LNCaP clone FGC (cell line): ENCODE measurements around the gene EXOSC10.
"Not testable (repeated sequence)": the region's sequence is repeated elsewhere in the genome, so short reads cannot be mapped to it uniquely, and the experiment has no call there.

ENCODE experiments used
- DNase-seq: peaks from one replicate; pipeline ENCODE4 v3.0.0-alpha.2; 2011; ENCODE audit warnings: low read depth
- H3K4me3 ChIP-seq: 2 replicates; pipeline ENCODE4 v1.5.1; 2011; ENCODE audit warnings: mild to moderate bottlenecking, low read depth, low read length, control low read depth
- TF ChIP-seq, protein P1 (sequence below): IDR thresholded peaks from 2 replicates; pipeline ENCODE4 v1.5.1; 2012; ENCODE audit warnings: mild to moderate bottlenecking; ENCODE audit not compliant: control insufficient read depth, insufficient read depth; ENCODE audit errors: extremely low read depth

Gene EXOSC10

GRCh38 chr1:11068600-11069473 is 30.8 kb downstream of the EXOSC10 start:
- H3K4me3 ChIP-seq, result no peak overlapping the region
- TF ChIP-seq, protein P1, sequence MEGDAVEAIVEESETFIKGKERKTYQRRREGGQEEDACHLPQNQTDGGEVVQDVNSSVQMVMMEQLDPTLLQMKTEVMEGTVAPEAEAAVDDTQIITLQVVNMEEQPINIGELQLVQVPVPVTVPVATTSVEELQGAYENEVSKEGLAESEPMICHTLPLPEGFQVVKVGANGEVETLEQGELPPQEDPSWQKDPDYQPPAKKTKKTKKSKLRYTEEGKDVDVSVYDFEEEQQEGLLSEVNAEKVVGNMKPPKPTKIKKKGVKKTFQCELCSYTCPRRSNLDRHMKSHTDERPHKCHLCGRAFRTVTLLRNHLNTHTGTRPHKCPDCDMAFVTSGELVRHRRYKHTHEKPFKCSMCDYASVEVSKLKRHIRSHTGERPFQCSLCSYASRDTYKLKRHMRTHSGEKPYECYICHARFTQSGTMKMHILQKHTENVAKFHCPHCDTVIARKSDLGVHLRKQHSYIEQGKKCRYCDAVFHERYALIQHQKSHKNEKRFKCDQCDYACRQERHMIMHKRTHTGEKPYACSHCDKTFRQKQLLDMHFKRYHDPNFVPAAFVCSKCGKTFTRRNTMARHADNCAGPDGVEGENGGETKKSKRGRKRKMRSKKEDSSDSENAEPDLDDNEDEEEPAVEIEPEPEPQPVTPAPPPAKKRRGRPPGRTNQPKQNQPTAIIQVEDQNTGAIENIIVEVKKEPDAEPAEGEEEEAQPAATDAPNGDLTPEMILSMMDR, result no peak
- DNase-seq, result no peak

DNA sequence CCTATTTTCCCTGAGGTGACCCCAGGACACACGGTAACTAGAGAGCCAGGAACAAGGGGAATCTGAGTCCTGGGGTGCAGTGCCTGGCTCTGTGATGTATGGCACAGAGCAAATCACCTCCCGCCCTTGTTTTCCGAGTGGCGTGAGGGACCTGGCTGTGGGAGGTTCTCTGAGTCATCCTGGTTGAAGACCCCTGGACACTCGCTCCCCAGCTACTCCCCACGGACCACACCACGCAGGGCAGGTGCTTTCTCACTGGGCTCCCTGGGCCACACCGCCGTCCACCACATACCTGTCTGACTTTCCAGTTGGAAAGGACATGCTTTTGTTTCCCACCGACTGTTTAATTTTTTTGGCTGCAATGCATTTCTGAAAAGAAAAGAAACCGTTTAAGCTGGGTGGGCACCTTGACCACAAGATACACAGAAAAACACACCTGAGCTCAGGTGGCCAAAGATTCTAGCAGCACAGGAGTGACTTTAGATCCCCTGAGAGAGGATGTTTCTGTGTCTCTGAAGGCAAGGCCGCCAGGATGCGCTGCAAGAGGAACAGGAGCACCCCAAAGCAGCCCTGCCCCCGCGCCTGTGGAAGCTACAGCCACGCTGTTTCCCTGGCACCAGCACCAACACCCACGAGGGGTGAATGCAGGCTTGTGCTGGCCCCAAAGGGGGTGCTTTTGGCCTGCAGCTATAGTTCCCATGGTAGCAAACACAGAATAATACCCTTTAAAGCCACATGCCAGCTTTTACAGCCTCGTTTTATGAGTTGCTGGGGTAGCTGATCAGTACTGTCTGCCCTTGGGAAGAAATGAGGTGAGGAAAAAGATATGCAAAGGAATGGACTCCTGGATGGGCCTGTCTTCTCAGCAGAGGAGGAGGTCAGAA is 31.7 kb downstream of the EXOSC10 start:
- no peak overlapping the region for H3K4me3 ChIP-seq
- TF ChIP-seq, protein P1, result no peak
- DNase-seq, result no peak

DNA sequence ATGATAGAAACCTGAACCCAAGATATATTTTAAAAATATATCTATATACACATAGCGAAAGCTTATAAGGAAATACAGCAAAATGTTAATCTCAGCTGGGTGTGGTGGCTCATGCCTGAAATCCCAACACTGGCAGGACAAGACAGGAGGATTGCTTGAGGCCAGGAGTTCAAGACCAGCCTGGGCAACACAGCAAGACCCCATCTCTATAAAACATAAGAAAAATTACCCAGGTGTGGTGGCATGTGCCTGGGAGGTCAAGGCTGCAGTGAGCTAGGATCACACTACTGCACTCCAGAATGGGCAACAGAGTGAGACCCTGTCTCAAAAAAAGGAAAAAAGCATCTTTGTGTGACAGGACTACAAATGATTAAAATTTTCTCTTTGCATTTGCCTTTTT is 33.9 kb downstream of the EXOSC10 start:
- H3K4me3 ChIP-seq, result no peak overlapping the region
- TF ChIP-seq, protein P1, result no peak
- DNase-seq, result no peak

DNA sequence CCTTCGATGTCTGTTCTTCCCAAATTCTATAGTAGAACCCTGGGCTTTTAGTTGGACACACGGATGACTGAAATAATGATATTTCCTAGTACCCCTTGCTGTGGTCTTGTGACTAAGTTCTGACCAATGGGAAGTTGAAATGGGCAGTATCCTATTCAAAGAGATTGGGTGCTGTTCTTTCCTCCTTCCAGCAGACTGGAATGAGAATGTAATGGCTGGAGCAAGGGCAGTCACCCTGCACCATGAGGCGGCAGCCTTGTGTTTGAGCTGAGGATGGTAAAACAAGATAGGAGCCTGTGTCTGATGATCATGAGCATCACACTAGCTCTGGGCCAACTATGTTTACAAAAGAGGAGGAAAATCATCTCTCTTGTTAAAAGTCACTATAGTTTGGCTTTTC is 34.7 kb downstream of the EXOSC10 start:
- TF ChIP-seq, protein P1, result no peak
- no peak overlapping the region for H3K4me3 ChIP-seq
- DNase-seq, result no peak

- H3K4me3 ChIP-seq, DNase-seq: not testable (repeated sequence)
Measured at GRCh38 chr1:11063937-11064537, 35.6 kb downstream of the EXOSC10 start.

DNA sequence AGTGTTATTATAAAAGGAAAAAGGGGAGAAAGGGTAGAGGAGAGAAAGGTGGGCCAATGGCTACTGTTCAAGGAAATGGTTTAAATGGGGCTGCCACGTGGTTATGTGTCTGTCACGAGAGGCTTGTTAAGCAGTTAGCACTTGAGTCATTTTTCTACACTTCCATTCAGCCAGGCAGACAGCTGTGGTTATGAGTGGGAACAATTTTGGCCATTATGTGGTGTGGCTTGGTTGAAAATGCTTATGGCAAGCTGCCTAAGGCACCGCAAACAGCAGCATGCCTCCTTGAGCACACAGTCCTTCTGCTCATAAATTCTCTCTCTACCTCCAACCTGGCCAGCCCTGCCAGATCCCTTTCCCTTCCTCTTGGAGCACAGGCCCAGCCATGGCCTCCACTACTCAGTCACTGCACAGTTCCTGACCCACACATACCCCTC is 36.7 kb downstream of the EXOSC10 start:
- H3K4me3 ChIP-seq, result no peak overlapping the region
- DNase-seq, result no peak
- TF ChIP-seq, protein P1, result no peak

DNA sequence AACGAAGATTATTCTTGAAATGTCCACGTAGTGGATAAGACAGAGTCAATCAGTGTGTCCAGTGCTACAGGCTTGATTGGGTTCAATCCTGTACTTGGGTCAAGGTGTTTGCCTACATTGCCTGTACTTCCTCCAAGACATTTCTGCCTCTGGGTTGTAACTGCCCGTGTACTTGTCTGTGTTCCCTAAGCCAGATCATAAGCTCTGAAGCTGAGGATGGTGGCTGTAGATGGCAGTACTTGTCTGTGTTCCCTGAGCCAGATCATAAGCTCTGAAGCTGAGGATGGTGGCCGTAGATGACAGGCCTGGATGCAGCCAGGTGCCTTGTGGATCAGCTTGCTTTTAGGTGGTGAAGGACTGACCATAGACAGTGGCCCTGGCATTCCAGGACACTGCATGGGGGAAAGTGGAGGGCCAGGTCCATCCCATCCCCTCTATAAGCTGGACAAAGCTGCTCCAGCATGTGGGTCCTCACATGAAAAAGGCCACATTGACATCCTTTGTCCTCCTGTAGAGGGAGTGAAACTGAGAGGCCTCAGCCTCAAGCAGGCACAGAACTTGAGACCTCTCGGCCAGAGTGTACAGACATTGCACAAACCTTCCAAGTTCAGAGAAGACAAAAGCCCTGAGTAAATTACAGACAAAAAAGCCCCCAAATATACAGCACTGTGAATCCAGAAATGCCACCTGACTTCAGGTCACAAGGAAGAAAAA is 37.9 kb downstream of the EXOSC10 start:
- DNase-seq, result no peak
- no peak overlapping the region for H3K4me3 ChIP-seq
- TF ChIP-seq, protein P1, result no peak
